ENCODE measurements around the gene PLOD3.
"Not testable (repeated sequence)": the region's sequence is repeated elsewhere in the genome, so short reads cannot be mapped to it uniquely, and the experiment has no call there.

The PLOD3 gene

GRCh38 chr7:101217388-101218235 lies at the start of gene PLOD3, which contains the start of gene ZNHIT1:
Gene PLOD3 (minus strand): TSS chr7:101217581. CDS start chr7:101217274, 307 bp downstream.
Gene ZNHIT1 (plus strand): TSS chr7:101218165. CDS start chr7:101218196, 31 bp downstream.
- DNase-seq: peak; percentile 94

DNA sequence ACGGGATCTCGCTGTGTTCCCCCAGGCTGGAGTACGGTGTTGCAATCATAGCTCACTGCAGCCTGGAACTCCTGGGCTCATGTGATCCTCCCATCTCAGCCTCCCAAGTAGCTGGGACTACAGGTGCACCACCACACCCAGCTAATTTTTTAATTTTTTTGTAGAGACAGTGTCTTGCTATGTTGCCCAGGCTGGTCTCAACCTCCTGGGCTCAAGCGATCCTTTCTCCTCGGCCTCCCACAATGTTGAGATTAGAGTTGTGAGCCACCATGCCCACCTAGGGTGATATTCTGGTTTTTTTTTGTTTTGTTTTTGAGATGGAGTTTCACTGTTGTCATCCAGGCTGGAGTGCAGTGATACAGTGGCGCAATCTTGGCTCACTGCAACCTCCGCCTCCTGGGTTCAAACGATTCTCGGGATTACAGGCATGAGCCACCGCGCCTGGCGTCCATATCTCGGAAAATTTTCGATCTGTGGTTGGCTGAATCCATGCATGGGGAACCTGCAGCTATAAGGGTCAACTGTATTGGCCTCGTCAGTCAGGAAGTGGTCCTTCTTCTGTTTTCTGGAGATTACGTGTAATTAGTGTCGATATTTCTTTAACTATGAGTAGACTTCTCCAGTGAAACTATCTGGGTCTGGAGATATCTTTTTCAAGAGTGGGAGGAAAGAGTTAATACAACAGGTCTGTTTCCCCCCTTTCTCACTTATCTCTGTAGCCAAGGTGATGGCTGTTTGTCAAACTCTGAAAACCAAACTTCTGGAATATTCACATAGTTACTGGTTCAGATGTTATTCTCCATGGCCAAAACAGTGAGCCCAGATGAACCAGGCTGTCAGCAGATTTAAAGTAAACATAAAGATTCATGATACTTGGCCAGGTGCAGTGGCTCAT lies 48.5 kb upstream of the PLOD3 start:
- no peak for DNase-seq

GRCh38 chr7:101264102-101264706 lies 46.8 kb upstream of the PLOD3 start:
- not testable (repeated sequence) for DNase-seq

DNA sequence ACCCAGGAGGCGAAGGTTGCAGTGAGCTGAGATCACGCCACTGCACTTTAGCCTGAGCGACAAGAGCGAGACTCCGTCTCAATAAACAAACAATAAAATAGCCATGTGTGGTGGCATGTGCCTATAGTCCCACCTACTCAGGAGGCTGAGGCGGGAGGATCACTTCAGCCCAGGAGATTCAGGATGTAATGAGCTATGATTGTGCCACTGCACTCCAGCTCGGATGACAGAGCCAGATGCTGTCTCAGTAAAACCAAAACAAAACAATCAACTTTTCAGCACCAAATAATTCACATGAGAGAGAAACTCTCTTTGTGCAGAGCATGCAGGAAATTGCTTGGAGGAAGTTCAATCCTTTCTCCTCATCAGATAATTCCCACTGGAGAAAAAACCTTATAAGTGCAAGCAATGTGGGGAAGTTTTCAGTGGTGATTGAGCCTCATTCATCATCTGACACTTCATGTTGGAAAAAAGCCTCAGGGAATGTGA lies 40.9 kb upstream of the PLOD3 start:
- DNase-seq: no peak

- DNase-seq: no peak
Measured at GRCh38 chr7:101255796-101256195, 38.4 kb upstream of the PLOD3 start.

GRCh38 chr7:101253199-101253598 lies 35.8 kb upstream of the PLOD3 start:
- DNase-seq: not testable (repeated sequence)

DNA sequence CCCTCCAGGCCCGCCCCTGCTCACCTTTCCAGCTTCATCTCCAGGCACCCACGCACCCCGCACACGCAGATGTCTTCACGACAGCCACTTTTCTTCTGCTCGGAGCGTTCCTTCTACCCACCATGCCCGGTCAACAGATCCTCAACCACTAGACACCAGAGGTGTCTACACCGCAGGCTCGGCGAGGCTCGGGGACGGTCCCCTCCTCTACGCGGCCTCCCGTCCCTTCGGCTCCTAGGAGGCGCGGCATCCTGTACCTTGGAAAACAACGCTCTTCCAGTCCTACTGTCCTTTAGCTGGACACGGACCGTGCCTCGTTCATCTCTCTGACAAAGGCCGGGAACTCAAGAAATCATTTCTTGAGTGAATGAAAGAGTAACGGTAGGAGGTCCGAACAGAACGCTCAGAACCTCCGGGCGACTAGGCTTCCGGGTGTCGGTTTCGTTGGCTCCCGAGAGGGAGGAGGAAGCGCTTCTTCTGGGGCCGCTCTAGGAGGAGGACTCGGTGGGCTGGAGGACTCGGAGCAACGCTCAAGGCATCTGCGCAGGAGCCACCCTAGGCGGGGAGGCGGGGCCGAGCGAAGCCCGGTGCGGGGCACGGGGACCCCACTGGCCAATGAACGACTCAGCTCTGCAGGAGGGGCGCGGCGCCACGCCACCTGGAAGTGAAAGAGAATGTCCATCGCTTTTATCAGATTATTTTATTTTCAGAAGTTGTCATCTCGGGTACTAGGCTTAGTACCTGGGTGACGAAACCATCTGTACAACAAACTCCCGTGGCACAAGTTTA lies 34.7 kb upstream of the PLOD3 start:
- DNase-seq: peak; percentile 99

DNA sequence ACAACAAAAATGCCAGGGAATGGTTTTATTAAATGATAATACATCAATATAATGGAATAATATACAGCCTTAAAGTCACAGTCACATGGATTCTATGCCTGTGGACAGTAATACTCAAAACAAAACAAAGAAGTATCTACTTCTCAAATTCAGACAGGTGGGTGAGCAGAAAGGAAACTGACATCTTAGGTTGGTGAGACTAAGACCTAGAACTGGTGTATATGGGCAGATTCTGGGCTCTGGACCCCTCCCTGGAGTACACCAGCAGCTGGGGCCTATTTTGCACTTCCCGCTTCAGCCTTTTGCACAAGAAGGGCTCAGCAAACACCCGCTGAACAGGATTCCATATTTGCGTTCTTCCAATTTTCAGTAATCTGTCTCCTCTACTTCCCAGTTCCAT lies 32.9 kb upstream of the PLOD3 start:
- DNase-seq: no peak

- no peak for DNase-seq
Measured at GRCh38 chr7:101248276-101248675, 30.9 kb upstream of the PLOD3 start.

- DNase-seq: no peak
Measured at GRCh38 chr7:101245147-101245668, 27.8 kb upstream of the PLOD3 start.

DNA sequence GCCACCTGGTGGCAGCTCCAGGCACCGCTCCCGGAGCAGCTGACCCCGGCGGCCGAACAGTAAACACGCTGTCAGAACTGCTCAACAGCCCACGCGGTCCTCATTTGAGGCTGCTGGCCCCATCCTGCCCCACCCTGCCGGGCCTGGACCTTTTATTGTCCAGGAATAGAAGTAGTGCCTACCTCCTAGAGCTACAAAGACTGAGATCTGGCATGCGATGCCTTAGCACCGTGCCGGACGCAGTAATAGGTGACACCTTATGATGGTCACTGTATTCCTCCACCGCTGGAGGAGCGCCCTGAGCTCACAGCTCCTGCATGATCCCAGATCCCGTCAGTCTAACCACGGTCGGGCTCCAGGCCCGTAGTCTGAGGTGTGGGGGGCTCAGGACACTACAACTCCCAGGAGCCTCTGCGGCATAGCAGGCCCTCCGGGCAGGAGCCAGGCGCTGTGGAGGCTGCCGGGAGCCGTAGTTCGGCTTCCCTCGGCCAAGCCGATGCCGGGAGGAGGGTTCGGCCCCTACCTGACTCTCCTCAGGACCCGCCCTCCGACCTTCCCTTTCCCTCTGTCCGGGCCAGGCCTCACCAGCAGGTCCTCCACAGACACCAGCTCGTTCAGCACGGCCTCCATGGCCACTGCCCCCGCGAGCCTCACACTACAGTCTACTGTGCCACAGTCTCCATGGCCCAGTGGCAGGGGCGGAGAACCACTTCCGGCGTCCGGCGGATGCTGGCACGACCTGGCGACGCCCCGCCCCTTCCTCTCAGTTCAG lies 27.2 kb upstream of the PLOD3 start, which contains the start of gene FIS1:
Gene FIS1 (minus strand): TSS at position 707 of the 772 bp plus-strand sequence. CDS start 77 bp downstream, at position 630.
- peak; percentile 91 for DNase-seq

- no peak for DNase-seq
Measured at GRCh38 chr7:101243646-101244374, 26.4 kb upstream of the PLOD3 start.

GRCh38 chr7:101241443-101242349 lies 24.3 kb upstream of the PLOD3 start:
- DNase-seq: no peak

DNA sequence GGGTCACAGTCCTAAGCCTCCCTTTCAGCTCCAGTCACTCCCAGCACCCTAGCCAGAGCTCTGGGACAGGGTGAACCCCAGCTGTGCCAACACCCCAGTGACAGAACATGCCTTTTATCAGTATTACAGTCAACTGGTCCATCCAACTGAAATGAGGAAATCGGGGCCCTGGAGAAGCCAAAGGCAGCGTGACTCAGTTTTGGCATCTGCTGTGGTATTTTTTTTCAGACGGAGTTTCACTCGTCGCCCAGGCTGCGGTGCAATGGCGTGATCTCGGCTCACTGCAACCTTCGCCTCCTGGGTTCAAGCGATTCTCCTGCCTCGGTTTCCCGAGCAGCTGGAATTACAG lies 23.6 kb upstream of the PLOD3 start:
- no peak for DNase-seq

GRCh38 chr7:101240226-101241014 lies 23.0 kb upstream of the PLOD3 start:
- no peak for DNase-seq

DNA sequence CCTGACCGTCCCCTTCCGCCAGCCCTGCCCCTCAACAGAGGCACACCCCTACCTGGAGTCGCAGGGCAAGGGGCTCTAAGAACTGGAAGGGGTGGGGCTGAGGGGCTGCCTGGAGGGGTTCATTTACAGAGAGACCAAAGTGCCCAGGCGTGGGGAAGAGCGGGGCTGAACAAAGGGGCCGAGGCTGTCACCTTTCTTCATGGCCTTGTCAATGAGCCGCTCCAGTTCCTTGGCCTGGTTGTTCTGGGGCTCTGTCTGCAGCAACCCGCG lies 22.5 kb upstream of the PLOD3 start:
- no peak for DNase-seq

GRCh38 chr7:101239191-101239950 lies 22.0 kb upstream of the PLOD3 start:
- no peak for DNase-seq

All from activated CD8-positive, alpha-beta memory T cell treated with anti-CD3 and anti-CD28 coated beads, Interleukin-2, amount 50 U/mL, for 4 hours (primary cell).